Measurements from ENCODE around the gene TXNDC8.
"Not testable (repeated sequence)": the region's sequence is repeated elsewhere in the genome, so short reads cannot be mapped to it uniquely, and the experiment has no call there.

TXNDC8 gene

GRCh38 chr9:110319781-110320492, 17.7 kb downstream of the TXNDC8 start:
- H3K9me3 ChIP-seq (ENCODE audit: low read length): no peaks in the 10 kb centered on the region
- H3K36me3 ChIP-seq (ENCODE audit: insufficient read depth, low read length): no peaks in the 10 kb centered on the region
- no peak overlapping the region for H3K4me3 ChIP-seq (ENCODE audit: low read length)
- peaks cover 3% of the 10 kb centered on the region for H3K27me3 ChIP-seq (ENCODE audit: insufficient read depth, low read length)
- no peaks in the 10 kb centered on the region for H3K4me1 ChIP-seq (ENCODE audit: insufficient read depth, low read length)
- no peak overlapping the region for H2AFZ ChIP-seq (ENCODE audit: low read depth, low read length)

GRCh38 chr9:110317911-110318310, 19.8 kb downstream of the TXNDC8 start:
- H3K4me1 ChIP-seq (ENCODE audit: insufficient read depth, low read length): no peaks in the 10 kb centered on the region
- H3K27me3 ChIP-seq (ENCODE audit: insufficient read depth, low read length): peaks cover 3% of the 10 kb centered on the region
- H2AFZ ChIP-seq (ENCODE audit: low read depth, low read length): no peak overlapping the region
- H3K9me3 ChIP-seq (ENCODE audit: low read length): no peaks in the 10 kb centered on the region
- no peaks in the 10 kb centered on the region for H3K36me3 ChIP-seq (ENCODE audit: insufficient read depth, low read length)
- H3K4me3 ChIP-seq (ENCODE audit: low read length): no peak overlapping the region

- H3K9me3 ChIP-seq (ENCODE audit: low read length): no peaks in the 10 kb centered on the region
- no peaks in the 10 kb centered on the region for H3K4me1 ChIP-seq (ENCODE audit: insufficient read depth, low read length)
- H3K4me3 ChIP-seq (ENCODE audit: low read length): no peak overlapping the region
- H2AFZ ChIP-seq (ENCODE audit: low read depth, low read length): no peak overlapping the region
- H3K36me3 ChIP-seq (ENCODE audit: insufficient read depth, low read length): no peaks in the 10 kb centered on the region
- H3K27me3 ChIP-seq (ENCODE audit: insufficient read depth, low read length): peaks cover 3% of the 10 kb centered on the region
Observed at GRCh38 chr9:110316261-110317075, 21.2 kb downstream of the TXNDC8 start.

- not testable (repeated sequence) for H2AFZ ChIP-seq (ENCODE audit: low read depth, low read length); H3K4me1 ChIP-seq (ENCODE audit: insufficient read depth, low read length); H3K4me3 ChIP-seq (ENCODE audit: low read length); H3K9me3 ChIP-seq (ENCODE audit: low read length); H3K27me3 ChIP-seq (ENCODE audit: insufficient read depth, low read length); H3K36me3 ChIP-seq (ENCODE audit: insufficient read depth, low read length)
Observed at GRCh38 chr9:110311978-110312377, 25.7 kb downstream of the TXNDC8 start.

GRCh38 chr9:110309681-110310080, 28.0 kb downstream of the TXNDC8 start:
- H3K4me3 ChIP-seq (ENCODE audit: low read length): no peak overlapping the region
- H3K36me3 ChIP-seq (ENCODE audit: insufficient read depth, low read length): no peaks in the 10 kb centered on the region
- H3K4me1 ChIP-seq (ENCODE audit: insufficient read depth, low read length): no peaks in the 10 kb centered on the region
- no peaks in the 10 kb centered on the region for H3K9me3 ChIP-seq (ENCODE audit: low read length)
- no peaks in the 10 kb centered on the region for H3K27me3 ChIP-seq (ENCODE audit: insufficient read depth, low read length)
- H2AFZ ChIP-seq (ENCODE audit: low read depth, low read length): no peak overlapping the region

- Histone ChIP-seq H3K4me1 (ENCODE audit: insufficient read depth, low read length) (no peaks in the 10 kb centered on the region), H3K27me3 (ENCODE audit: insufficient read depth, low read length) (no peaks in the 10 kb centered on the region), H3K4me3 (ENCODE audit: low read length) (no peak overlapping the region), H2AFZ (ENCODE audit: low read depth, low read length) (no peak overlapping the region), H3K36me3 (ENCODE audit: insufficient read depth, low read length) (no peaks in the 10 kb centered on the region), H3K9me3 (ENCODE audit: low read length) (no peaks in the 10 kb centered on the region)
Observed at GRCh38 chr9:110308633-110309038, 29.0 kb downstream of the TXNDC8 start.

GRCh38 chr9:110307191-110307590, 30.5 kb downstream of the TXNDC8 start:
- Histone ChIP-seq H3K36me3 (ENCODE audit: insufficient read depth, low read length) (no peaks in the 10 kb centered on the region), H3K4me3 (ENCODE audit: low read length) (no peak overlapping the region), H3K9me3 (ENCODE audit: low read length) (no peaks in the 10 kb centered on the region), H3K4me1 (ENCODE audit: insufficient read depth, low read length) (no peaks in the 10 kb centered on the region), H2AFZ (ENCODE audit: low read depth, low read length) (no peak overlapping the region), H3K27me3 (ENCODE audit: insufficient read depth, low read length) (no peaks in the 10 kb centered on the region)

GRCh38 chr9:110303133-110303532, 34.5 kb downstream of the TXNDC8 start:
- Histone ChIP-seq H3K4me1 (ENCODE audit: insufficient read depth, low read length) (no peaks in the 10 kb centered on the region), H3K4me3 (ENCODE audit: low read length) (no peak overlapping the region), H3K27me3 (ENCODE audit: insufficient read depth, low read length) (no peaks in the 10 kb centered on the region), H3K36me3 (ENCODE audit: insufficient read depth, low read length) (no peaks in the 10 kb centered on the region), H2AFZ (ENCODE audit: low read depth, low read length) (no peak overlapping the region), H3K9me3 (ENCODE audit: low read length) (no peaks in the 10 kb centered on the region)

- Histone ChIP-seq H3K36me3 (ENCODE audit: insufficient read depth, low read length) (no peaks in the 10 kb centered on the region), H3K4me1 (ENCODE audit: insufficient read depth, low read length) (no peaks in the 10 kb centered on the region), H3K4me3 (ENCODE audit: low read length) (no peak overlapping the region), H3K27me3 (ENCODE audit: insufficient read depth, low read length) (no peaks in the 10 kb centered on the region), H2AFZ (ENCODE audit: low read depth, low read length) (no peak overlapping the region), H3K9me3 (ENCODE audit: low read length) (no peaks in the 10 kb centered on the region)
Observed at GRCh38 chr9:110298043-110298605, 39.5 kb downstream of the TXNDC8 start.

- Histone ChIP-seq H3K4me1 (ENCODE audit: insufficient read depth, low read length) (no peaks in the 10 kb centered on the region), H3K27me3 (ENCODE audit: insufficient read depth, low read length) (no peaks in the 10 kb centered on the region), H2AFZ (ENCODE audit: low read depth, low read length) (no peak overlapping the region), H3K9me3 (ENCODE audit: low read length) (no peaks in the 10 kb centered on the region), H3K36me3 (ENCODE audit: insufficient read depth, low read length) (no peaks in the 10 kb centered on the region), H3K4me3 (ENCODE audit: low read length) (no peak overlapping the region)
Observed at GRCh38 chr9:110293248-110293647, 44.4 kb downstream of the TXNDC8 start.

- H3K9me3 ChIP-seq (ENCODE audit: low read length): no peaks in the 10 kb centered on the region
Observed at GRCh38 chr9:110291921-110292557, 45.6 kb downstream of the TXNDC8 start.

GRCh38 chr9:110290001-110290400, 47.7 kb downstream of the TXNDC8 start:
- Histone ChIP-seq H3K36me3 (ENCODE audit: insufficient read depth, low read length) (no peaks in the 10 kb centered on the region), H3K9me3 (ENCODE audit: low read length) (no peaks in the 10 kb centered on the region), H3K4me1 (ENCODE audit: insufficient read depth, low read length) (no peaks in the 10 kb centered on the region), H3K27me3 (ENCODE audit: insufficient read depth, low read length) (no peaks in the 10 kb centered on the region), H2AFZ (ENCODE audit: low read depth, low read length) (no peak overlapping the region), H3K4me3 (ENCODE audit: low read length) (no peak overlapping the region)

More at GRCh38 chr9:110291921-110292557, 45.6 kb downstream of the TXNDC8 start:
- Histone ChIP-seq H3K4me3 (ENCODE audit: low read length) (no peak overlapping the region), H3K4me1 (ENCODE audit: insufficient read depth, low read length) (no peaks in the 10 kb centered on the region), H3K27me3 (ENCODE audit: insufficient read depth, low read length) (no peaks in the 10 kb centered on the region), H3K36me3 (ENCODE audit: insufficient read depth, low read length) (no peaks in the 10 kb centered on the region), H2AFZ (ENCODE audit: low read depth, low read length) (no peak overlapping the region)

- no peaks in the 10 kb centered on the region for H3K27me3 ChIP-seq (ENCODE audit: insufficient read depth, low read length)
- no peaks in the 10 kb centered on the region for H3K36me3 ChIP-seq (ENCODE audit: insufficient read depth, low read length)
- no peak overlapping the region for H3K4me3 ChIP-seq (ENCODE audit: low read length)
- H3K9me3 ChIP-seq (ENCODE audit: low read length): no peaks in the 10 kb centered on the region
- H3K4me1 ChIP-seq (ENCODE audit: insufficient read depth, low read length): no peaks in the 10 kb centered on the region
- no peak overlapping the region for H2AFZ ChIP-seq (ENCODE audit: low read depth, low read length)
Observed at GRCh38 chr9:110288503-110288902, 49.2 kb downstream of the TXNDC8 start.
